ENCODE measurements around the gene CCDC51.

The CCDC51 gene

DNA sequence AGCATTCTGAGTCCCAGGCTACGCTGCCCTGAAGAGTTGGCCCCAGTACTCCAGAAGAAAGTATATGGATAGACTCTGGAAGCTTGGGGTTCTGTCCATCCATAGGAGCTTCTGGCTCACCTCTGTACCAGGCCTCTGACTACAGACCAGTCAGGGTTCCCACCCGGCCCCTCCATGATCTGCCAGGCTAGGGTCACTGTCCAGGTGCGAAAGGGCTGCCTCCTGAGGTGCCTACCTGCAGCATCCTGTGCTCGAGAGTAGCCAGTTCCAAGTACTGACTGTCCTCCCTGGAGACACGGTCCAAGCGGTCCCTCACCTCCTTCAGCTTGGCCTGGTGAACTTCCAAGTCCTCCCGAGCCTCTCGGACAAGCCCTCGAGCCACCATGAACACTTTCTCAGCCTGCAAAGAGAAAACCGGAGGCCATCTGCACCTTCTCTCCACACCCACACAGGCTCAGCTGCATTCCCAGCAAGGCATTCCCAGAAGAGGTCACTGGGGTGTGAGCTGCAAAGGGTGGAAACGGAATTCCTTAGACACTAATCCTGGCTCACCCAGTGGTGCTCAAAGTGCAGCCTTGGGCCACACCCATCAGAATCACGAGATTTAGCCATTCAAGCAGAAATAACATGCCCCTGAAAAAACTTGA lies 6.3 kb downstream of the CCDC51 start:
- peak; percentile 25 for DNase-seq (ENCODE audit: low spot score)

DNA sequence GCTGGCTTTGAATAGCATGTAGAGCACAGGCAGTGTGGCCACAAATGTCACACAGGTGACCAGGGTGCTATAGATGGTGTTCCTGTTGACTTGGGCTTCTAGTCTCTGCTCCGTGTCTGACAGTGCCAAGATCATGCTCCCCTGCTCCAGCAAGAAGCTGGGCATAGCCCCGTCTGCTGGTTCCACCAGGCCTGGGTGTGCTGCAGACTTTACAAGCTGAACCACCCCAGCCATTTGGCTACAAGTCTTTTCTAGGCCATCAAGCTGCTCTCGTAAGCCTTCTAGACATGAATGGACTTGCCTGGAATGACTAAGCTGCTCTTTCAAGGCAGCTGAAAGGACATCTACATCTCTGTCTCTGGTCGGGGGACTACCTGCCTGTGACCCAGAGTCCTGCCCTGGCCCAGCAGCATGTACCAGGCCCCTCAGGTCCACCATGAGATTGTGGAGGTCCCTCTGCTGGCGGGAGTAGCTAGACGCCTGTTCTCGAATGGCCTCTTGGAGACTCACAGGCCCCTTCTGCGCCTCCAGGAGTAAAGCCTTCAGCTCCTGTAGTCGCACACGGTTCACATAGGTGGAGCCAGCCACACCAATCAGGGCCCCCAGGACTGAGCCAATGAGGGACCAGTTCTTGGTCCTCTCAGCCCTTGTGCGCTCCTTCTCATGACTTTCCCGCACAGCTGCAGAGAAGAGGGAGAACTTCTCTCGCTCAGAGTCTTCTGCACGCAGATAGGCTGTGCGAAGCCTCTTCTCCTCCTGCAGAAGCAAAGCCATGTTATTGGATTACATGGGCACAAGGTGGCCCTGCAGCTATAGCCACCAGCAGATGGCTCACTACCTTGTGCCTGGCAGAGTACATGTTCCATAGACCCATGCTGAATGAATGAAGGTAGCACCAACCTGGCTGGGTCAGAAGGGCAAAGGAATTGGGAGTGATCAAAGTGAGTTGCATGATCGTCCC lies 7.2 kb downstream of the CCDC51 start:
- DNase-seq (ENCODE audit: low spot score): peak; percentile 47

DNA sequence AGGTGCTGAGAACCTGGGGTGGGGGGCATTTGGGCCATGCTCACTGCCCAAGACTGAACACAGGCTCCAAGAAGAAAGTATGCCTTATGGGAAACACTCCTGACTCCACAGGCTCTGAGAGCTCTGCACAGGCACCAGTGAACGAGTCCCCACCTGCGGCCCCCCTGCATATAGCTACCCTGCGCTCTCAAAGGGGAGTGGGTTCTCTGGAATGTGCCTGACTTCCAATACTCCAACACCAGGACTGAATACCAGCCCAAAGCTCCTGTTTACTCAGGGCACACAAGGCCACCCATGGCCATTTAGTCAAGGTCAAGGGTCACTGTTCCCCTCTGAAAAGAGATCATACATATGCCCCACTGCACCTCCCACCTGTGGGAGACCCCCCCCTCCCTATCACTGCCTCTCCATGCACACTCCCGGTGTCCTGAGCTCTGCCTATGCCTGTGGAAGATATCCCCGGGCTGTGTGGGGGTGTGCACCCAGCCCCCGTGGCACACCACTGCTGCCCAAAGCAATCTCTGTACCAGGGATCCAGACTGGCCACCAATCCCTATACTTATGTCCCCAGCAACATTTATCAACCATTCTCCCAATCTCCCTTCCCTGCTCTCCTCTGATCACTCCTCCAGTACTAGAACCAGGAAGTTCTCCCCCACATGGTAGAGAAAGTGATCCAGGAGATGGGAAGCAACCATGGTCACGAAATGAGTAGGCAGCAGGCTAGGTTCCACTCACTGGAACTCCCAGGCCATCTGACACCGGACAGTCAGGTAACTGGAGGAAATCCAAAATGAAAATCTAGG lies 8.5 kb downstream of the CCDC51 start:
- no peak for DNase-seq (ENCODE audit: low spot score)

DNA sequence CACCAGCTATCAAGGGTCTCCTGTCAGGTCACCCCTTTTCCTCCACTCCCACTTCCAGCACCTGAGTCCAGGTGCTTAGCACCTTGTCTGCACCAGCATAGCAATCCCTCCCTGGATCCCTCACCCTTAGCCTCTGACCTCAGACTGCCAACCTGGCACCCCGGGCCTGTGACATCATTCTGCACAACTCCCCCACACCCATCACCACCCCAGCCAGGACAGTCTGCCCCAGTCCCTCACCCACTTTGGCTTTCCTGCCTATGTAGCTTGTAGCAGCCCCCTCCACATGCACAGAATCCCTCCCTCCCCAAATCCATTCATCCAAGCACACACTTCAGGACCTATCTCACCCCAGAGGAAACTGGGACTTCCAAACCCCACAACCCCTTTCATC lies 9.2 kb downstream of the CCDC51 start:
- no peak for DNase-seq (ENCODE audit: low spot score)

DNA sequence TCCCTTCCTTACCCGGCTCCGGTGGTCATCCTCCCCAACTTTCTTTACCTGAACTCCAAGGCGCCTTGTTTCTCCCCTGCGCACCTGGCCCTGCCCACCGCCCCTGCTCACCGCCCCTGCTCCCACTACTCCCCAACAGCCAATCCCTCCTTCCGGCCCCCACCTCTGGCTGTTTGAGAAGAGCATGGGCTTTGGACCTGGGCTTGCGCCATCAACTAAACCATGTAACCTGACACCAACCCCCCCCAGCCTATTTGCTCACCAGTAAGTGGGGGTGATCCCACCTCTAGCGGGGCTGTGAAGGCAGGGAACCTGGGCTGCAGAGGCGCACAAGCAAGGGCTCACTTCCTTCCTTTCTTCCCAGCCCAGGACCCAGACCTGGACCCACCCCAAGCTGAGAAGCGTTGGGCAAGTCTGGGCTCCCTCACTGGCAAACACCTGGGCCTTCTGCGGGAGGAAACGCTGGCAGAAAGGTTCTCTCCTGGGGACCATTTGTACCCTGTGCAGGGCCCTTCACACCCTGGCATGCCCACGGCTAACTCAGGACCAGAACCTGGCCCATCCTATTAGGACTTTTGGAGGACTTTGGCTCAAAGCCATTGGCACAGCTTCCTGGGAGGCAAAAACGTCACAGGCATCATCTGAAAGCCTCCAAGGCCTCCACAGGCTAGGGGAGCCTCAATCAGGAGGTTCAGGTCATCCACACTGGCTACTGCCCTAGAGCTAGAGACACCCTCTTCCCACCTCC lies 9.8 kb downstream of the CCDC51 start, which contains the start of gene PLXNB1:
PLXNB1 (minus strand) TSS at position 127 of the 748 bp plus-strand sequence. CDS start 5,475 bp downstream, outside the sequence.
- peak; percentile 86 for DNase-seq (ENCODE audit: low spot score)

DNA sequence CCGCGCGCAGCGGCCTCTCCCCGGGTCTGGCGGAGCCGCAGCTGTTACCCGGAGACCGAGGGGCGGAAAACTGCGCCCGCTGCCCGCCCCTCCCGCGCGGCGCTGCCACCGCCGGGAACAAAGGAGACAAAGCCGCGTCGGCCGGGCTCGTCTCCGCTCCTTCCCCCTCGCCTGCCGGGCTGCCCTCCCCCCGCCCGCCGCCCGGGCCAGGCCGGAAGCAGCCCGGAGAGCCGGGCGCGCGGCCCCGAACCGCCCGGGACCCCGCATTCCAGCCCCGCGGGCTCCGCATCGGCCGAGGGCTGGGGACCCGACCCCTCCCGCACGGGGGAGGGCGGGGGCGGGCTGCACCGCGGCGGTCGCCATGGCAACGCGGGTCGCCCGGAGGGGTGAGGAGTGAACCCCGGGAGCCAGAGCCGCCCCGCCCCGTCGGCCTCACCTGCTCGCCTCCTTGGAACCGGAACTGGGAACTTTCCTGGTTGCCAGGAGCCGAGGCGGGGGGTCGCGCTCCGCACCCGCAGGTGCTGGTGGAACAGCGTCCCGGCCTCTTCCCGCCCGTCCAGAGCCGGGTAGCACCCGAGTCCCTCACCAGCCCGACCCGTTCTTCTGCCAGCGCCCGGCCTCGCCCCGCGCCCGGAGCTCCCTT lies 10.5 kb downstream of the CCDC51 start:
- DNase-seq (ENCODE audit: low spot score): peak; percentile 91

DNA sequence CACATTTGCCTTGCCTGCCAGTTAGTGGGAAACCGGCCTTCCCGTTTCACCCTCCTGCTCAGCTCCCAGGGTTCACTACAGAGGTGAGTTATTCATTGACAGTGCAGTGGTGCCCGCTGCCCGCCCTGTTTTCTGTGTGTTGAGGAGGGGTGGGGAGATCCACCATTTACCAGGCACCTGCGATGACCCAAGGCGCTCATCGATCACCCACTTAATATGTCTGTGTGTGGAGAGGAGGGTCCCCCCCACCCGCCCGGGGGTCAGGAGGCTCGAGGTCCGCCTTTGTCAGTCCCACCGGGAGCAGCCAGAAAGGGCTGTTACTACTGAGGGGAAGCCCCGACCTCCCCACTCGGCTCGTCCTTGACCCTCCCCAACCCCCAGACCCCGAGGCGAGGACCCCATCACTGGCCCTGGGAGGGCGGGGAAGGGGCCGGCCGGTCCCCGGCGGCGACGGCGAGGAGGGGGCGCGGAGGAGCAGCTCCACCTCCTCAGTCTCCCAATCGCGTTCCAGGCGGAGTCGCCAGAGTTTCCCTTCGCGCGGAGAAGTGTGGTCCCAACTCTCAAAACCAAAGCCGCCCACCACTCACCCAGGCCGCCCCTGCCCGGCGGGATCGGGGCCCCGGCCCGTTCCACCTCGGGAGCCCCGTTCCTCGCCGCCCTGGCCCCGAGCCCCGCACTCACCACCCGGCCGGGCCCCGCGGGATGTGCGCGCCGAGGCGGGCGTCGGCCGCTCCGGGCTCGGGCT lies 11.2 kb downstream of the CCDC51 start:
- DNase-seq (ENCODE audit: low spot score): peak; percentile 79

DNA sequence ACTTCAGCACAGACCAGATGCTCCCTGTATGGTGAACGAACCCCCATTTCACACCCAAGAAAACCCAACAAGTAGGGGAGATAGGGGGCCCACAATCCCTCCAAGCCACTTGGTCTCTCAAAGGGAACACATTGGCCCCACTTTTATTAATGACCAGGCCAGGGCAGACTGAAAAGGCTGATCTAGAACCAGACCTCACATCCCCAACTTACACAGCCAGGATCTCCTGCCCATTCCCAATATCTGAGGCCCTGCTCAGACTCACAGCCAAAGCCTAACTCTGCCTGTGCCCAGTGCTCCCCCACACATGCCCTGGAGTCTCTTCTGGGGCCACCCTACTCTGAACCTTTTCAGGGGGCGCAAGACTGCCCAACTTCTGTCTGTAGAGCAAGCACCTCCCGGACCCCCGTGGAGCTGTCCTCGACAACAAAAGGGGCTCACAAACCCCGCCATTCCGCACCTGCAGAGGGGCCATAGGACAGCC lies 11.8 kb downstream of the CCDC51 start:
- DNase-seq (ENCODE audit: low spot score): no peak

DNA sequence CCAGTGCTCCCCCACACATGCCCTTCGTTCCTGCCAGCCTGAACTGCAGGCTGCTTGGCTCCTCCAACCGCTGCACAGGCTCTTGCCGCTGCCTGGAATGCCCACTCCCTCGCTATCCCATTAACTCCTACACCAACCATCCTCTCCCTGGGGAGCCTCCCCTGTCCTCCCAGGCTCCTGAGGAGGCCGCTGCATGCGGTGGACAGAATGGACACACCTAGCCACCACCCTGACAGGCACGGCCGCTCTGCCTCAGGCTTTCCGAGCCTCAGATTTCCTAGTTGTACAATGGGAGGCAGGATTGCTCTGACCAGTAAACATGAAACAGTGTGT lies 12.3 kb downstream of the CCDC51 start:
- no peak for DNase-seq (ENCODE audit: low spot score)

DNA sequence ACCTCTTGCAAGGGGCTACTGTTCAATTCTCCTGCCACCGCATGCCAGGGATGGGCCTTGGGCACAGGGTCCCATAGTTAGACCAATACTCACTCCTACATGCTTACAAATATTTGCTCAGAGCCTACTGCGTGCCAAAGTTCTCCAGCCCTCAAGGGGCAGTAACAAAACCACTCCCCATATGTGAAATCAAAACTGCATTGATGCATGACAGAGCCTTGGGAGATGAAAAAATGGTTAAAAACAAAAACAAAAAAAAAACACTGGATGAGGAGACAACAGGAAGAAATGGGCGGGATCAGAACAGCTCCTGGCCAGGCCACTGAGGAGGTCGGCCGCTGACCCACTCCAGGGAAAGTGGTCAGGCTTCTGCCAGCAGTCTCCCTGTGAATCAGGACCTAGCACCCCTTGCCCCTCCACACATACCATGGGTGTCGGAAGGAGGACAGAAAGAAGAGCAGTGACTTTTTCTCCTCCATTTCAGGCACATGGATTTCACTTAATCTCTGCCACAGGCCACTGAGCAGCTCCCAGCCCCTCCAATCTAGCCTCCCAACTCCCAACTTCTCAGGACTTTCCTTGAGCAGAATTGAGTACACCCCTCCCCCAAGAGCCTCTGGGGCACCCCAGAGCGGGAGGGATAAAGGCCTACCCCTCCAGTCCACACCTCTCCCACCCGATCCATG lies 12.8 kb downstream of the CCDC51 start:
- DNase-seq (ENCODE audit: low spot score): no peak

DNA sequence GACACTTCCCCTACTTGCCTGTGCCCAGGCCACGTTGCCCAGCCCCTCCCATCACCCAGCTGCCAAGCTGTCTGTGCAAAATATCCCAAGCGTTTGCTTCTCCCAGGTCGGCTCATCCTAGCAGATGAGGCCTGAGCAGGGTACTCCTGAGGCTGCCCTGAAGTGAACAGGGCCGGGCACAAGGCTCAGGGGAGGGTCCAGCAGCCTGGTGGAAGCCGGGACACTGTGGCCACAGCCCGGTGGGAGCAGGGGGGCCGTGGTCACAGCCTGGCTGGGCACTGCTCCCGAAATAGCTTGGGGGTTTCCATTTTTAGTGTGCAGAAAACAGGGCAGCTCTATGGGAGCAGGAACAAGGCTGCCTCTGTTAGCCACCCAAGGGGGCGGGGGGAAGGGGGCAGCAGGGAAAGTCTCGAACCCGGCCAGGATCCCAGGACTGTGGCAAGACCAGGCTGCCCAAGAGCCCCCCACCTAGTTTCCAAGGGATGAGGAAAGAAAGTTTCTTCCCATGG lies 13.5 kb downstream of the CCDC51 start:
- DNase-seq (ENCODE audit: low spot score): no peak

DNA sequence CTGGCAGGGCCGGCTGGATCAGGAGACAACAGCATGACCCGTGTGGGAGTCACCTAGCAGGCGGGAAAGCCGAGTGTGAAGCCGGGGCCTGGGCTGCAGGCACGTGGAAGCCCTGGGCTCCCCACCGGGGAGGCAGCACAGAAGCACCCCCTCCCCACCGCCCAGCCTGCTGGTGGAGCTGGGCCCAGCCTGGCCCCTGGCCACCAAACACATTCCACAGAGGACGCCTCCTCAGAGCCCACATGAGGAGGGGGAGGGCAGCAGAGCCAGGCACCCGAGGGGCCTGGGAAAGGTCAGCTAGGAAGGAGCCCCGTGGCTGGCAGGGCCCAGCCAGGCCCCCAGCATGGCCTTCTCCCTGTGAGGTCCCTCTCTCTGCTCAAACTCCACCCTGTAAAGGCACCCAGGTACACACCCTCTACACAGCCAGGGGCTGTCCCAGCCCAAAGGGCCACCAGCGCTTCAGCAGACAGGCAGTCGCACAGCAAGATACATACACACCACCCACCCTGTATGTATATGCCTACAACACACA lies 14.6 kb downstream of the CCDC51 start:
- no peak for DNase-seq (ENCODE audit: low spot score)

DNA sequence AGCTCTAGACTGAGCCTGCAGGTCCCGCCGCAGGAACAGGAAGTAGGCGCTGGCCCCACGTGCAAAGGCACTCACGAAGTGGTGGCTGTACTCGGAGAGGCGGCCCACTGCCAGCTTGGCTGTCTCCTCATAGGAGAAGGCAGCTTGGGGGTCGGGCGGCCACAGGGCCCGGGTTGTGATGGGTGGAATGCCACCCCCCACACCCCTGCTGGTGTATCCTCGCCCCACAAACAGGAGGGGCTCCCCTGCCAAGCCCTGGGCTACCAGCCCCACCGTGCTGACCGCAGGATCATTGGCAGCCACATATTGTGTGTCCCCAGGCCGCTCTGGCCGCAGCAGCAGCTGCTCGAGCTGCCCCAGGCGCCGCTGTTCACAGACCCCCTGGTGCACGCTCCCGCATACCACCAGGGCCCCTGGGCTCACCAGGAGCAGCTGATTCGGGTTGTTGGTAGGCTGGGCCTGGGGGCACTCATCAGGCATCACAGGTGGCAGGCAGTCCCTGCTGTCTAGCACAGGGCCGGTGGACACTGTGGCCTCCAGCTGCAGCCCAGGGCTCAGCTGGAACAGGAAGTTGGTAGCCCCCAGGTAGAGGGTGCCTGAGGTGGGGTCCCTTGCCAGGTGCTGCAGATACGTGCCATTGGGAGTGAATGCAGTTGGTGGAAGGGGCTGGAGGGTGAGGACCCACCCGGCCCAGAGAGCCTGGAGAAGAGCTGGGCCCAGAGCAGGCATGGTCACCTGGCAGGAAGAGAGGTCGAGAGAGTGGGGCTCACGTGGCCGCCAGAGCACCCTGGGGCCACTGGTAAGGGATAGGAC lies 15.8 kb downstream of the CCDC51 start:
- DNase-seq (ENCODE audit: low spot score): no peak

DNA sequence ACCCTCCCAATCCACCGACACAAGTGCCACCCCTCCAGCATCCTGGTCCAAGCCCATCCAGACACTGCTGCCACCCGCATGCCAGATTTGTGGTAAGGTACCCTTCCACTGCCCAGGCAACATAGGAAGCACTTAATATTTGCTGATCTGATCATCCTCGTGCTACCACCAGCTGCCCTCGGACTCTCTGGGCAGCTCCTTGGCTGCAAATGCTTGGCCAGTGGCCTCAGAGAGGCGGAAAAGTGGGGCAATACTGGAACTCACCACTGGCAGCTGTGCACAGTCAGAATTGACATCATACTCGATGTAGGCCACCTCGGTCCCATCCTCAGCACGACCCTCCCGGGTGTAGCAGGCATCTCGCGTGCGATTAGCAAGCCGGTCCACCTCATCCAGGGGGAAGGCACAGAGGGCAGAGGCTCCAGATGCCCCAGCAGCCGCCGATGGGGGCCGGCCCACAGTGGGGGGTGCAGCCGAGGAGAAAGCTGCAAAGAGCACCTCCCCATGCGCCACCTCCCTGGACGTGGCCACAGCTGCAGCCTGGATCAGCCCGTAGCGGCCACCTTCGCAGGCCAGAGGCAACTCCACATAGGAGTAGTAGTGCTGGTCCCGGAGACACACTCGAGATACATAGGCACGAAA lies 16.6 kb downstream of the CCDC51 start:
- no peak for DNase-seq (ENCODE audit: low spot score)

DNA sequence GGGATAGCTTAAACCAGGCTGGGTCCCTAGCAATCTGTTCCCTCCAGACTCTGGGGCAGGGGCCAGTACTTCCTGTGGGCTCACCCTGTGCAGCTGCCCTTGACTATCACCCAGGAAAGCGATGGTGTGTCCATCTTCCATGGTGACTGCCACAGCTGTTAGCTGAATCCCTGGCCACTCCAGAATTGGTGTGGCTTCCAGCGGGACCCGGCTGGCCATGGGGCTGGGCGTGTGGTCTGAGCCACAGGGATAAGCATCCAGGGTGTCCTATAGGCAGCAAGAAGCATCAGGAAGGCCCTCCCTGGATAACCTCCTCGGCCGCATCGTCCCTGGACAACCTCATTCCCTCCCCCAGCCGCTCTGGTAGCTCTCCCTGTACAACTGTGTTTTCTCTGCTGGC lies 17.2 kb downstream of the CCDC51 start:
- DNase-seq (ENCODE audit: low spot score): no peak

DNA sequence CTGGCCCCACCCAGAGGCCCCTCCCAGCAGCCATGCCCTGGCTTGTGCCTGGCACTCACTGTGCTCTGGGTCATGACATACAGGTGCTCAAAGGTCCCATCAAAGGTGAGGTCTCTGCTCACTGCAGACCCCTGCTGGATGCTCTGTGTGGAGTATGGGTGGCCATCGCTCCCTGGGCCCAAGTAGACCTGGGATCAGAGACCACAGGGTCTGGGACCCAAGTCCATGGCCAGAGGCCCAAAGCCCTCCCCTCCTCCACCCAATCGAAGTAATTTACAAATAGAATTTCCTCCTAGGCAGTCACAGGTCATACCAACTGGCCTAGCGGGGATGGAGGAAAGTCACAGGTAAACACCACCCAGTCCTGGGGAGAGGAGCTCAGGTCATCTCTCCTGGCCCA lies 17.6 kb downstream of the CCDC51 start:
- no peak for DNase-seq (ENCODE audit: low spot score)

DNA sequence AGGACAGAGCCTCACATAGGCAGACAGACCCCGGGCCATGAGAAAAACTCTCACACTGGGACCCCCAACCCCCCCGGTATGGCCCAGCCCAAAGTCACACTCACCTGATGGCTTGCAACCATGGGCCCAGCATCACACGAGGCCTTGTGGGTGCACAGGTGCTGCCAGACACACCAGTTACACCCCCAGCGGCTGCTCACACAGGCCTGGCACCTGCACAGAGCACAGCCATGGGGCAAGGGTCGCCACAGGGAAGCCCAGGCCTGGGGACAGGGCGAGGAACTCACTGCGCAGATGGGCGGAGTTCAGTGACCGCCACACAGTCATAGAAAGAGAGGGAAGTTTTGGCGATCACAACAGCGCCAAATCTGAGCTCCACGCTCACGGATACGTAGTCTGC lies 19.4 kb downstream of the CCDC51 start:
- DNase-seq (ENCODE audit: low spot score): no peak

DNA sequence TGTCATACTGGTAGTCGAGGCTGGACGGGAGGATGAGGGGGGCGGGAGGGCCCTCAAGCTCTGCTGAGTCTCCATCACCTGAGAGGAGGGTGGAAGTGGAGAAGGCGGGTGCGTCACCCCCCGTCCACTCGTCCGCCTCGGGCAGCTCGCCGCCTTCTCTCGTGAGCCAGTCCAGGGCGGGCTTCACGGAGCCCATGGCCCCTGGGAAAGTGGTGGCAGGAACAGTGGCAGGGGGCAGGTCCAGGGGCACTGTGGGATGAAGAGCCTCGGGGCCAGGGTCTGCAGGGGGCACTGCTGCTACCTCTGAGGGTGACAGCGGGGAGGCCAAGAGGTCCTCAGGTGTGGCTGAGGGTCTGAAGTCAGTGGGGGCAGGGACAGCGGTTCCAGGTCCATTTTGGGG lies 20.3 kb downstream of the CCDC51 start:
- no peak for DNase-seq (ENCODE audit: low spot score)
